HCT116 (cell line): ENCODE data around the gene LCOR.

Experiments
- CEBPB ChIP-seq: IDR thresholded peaks from 2 replicates; pipeline ENCODE4 v1.6.1; 2012; ENCODE audit warnings: low read depth
- FOSL1 ChIP-seq: IDR thresholded peaks from 2 replicates; pipeline ENCODE4 v1.6.1; 2012; ENCODE audit warnings: low read depth
- ZNF274 ChIP-seq: fragments of 200-500 bp; sonication (Bioruptor generic); IDR thresholded peaks from 2 replicates; pipeline ENCODE4 v1.6.1; 2014; ENCODE audit warnings: mild to moderate bottlenecking, low read depth, low read length, inconsistent platforms
- TF ChIP-seq, protein P1 (sequence below), 3 experiments: fragments of 200-600 bp in 1 of 3; sonication (generic) in 1 of 3; IDR thresholded peaks in 2 of 3; conservative IDR thresholded peaks in 1 of 3; 2 replicates each; pipeline ENCODE4 v1.5.1; 2012 to 2017; ENCODE audit warnings: low read depth in 2 of 3, low read length in 2 of 3, antibody characterized with exemption in 1 of 3, borderline replicate concordance in 1 of 3, control low read depth in 1 of 3, mild to moderate bottlenecking in 1 of 3, mixed read lengths in 1 of 3, mixed run types in 1 of 3, moderate library complexity in 1 of 3; ENCODE audit not compliant: insufficient read depth in 1 of 3
- TF ChIP-seq, protein P2 (sequence below): IDR thresholded peaks from 2 replicates; pipeline ENCODE4 v1.6.1; 2012; ENCODE audit warnings: low read depth

DNA sequence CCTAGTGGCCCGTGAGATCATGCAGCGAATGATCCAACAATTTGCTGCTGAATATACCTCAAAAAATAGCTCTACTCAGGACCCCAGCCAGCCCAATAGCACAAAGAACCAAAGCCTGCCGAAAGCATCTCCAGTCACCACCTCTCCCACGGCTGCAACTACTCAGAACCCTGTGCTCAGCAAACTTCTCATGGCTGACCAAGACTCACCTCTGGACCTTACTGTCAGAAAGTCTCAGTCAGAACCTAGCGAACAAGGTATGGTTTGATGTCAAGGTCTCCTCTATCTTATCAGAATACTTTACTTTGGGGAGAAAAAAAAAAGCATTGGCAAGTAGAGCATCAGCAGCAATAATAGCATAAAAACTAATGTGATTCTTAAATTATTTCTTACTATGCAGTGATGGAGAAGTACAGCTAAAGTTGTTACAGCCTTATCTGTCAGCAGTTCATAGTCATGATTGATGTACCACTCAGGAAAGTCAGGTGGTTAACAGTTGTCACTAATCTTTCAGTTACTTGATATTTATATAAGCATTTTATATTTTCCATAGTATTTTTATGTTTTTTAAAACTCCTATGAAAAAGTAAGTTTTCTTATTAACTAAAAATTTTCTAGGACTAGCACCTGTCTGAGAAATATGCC is 117.1 kb downstream of the LCOR start:
- TF ChIP-seq, protein P1, sequence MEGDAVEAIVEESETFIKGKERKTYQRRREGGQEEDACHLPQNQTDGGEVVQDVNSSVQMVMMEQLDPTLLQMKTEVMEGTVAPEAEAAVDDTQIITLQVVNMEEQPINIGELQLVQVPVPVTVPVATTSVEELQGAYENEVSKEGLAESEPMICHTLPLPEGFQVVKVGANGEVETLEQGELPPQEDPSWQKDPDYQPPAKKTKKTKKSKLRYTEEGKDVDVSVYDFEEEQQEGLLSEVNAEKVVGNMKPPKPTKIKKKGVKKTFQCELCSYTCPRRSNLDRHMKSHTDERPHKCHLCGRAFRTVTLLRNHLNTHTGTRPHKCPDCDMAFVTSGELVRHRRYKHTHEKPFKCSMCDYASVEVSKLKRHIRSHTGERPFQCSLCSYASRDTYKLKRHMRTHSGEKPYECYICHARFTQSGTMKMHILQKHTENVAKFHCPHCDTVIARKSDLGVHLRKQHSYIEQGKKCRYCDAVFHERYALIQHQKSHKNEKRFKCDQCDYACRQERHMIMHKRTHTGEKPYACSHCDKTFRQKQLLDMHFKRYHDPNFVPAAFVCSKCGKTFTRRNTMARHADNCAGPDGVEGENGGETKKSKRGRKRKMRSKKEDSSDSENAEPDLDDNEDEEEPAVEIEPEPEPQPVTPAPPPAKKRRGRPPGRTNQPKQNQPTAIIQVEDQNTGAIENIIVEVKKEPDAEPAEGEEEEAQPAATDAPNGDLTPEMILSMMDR (IDR thresholded peaks at IDR 0.05 in 2 of 3, conservative IDR thresholded peaks at IDR 0.05 in 1 of 3; ENCODE audit: borderline replicate concordance in 1 of 3, insufficient read depth in 1 of 3, low read depth in 2 of 3, low read length in 2 of 3): no peak
- TF ChIP-seq ZNF274 (no peak), FOSL1 (no peak), CEBPB (no peak)
- TF ChIP-seq, protein P2, sequence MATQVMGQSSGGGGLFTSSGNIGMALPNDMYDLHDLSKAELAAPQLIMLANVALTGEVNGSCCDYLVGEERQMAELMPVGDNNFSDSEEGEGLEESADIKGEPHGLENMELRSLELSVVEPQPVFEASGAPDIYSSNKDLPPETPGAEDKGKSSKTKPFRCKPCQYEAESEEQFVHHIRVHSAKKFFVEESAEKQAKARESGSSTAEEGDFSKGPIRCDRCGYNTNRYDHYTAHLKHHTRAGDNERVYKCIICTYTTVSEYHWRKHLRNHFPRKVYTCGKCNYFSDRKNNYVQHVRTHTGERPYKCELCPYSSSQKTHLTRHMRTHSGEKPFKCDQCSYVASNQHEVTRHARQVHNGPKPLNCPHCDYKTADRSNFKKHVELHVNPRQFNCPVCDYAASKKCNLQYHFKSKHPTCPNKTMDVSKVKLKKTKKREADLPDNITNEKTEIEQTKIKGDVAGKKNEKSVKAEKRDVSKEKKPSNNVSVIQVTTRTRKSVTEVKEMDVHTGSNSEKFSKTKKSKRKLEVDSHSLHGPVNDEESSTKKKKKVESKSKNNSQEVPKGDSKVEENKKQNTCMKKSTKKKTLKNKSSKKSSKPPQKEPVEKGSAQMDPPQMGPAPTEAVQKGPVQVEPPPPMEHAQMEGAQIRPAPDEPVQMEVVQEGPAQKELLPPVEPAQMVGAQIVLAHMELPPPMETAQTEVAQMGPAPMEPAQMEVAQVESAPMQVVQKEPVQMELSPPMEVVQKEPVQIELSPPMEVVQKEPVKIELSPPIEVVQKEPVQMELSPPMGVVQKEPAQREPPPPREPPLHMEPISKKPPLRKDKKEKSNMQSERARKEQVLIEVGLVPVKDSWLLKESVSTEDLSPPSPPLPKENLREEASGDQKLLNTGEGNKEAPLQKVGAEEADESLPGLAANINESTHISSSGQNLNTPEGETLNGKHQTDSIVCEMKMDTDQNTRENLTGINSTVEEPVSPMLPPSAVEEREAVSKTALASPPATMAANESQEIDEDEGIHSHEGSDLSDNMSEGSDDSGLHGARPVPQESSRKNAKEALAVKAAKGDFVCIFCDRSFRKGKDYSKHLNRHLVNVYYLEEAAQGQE: no peak
